ENCODE results near the gene LRRC4C.

DNA sequence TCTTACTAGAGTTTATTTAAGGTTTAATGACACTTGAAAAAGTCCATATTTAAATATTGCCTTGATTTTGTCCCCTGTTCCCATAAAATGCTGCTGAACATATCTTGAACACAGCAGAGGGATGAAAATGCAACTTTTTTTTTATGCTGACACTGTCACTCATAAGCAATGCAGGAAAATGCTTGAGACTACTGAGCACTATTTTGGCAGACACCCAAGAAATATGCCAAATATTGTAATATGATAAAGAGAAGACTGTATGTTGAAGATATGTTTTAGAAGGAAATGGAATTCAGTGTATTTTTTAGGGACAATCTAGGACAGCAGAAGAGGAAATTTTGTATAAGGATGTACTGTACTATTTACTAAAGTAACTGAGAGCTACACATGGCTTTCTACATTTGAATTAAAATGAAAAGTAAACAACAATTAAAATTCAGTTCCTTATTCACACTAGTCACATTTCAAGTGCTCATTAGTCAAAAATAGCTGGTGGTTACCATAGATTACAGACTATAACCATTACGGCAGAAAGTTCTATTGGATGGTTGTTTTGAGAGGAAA is 58.6 kb downstream of the LRRC4C start:
- TF ChIP-seq, protein P1, sequence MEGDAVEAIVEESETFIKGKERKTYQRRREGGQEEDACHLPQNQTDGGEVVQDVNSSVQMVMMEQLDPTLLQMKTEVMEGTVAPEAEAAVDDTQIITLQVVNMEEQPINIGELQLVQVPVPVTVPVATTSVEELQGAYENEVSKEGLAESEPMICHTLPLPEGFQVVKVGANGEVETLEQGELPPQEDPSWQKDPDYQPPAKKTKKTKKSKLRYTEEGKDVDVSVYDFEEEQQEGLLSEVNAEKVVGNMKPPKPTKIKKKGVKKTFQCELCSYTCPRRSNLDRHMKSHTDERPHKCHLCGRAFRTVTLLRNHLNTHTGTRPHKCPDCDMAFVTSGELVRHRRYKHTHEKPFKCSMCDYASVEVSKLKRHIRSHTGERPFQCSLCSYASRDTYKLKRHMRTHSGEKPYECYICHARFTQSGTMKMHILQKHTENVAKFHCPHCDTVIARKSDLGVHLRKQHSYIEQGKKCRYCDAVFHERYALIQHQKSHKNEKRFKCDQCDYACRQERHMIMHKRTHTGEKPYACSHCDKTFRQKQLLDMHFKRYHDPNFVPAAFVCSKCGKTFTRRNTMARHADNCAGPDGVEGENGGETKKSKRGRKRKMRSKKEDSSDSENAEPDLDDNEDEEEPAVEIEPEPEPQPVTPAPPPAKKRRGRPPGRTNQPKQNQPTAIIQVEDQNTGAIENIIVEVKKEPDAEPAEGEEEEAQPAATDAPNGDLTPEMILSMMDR (IDR thresholded peaks at IDR 0.05; ENCODE audit: low read depth, low read length, missing input control), result no peak
- no peak for TF ChIP-seq RAD21 (IDR thresholded peaks at IDR 0.05)
- TF ChIP-seq, protein P2, sequence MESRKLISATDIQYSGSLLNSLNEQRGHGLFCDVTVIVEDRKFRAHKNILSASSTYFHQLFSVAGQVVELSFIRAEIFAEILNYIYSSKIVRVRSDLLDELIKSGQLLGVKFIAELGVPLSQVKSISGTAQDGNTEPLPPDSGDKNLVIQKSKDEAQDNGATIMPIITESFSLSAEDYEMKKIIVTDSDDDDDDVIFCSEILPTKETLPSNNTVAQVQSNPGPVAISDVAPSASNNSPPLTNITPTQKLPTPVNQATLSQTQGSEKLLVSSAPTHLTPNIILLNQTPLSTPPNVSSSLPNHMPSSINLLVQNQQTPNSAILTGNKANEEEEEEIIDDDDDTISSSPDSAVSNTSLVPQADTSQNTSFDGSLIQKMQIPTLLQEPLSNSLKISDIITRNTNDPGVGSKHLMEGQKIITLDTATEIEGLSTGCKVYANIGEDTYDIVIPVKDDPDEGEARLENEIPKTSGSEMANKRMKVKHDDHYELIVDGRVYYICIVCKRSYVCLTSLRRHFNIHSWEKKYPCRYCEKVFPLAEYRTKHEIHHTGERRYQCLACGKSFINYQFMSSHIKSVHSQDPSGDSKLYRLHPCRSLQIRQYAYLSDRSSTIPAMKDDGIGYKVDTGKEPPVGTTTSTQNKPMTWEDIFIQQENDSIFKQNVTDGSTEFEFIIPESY (IDR thresholded peaks at IDR 0.05), result no peak
- no peak for TF ChIP-seq JUND (IDR thresholded peaks at IDR 0.05)
- TF ChIP-seq, protein P3, sequence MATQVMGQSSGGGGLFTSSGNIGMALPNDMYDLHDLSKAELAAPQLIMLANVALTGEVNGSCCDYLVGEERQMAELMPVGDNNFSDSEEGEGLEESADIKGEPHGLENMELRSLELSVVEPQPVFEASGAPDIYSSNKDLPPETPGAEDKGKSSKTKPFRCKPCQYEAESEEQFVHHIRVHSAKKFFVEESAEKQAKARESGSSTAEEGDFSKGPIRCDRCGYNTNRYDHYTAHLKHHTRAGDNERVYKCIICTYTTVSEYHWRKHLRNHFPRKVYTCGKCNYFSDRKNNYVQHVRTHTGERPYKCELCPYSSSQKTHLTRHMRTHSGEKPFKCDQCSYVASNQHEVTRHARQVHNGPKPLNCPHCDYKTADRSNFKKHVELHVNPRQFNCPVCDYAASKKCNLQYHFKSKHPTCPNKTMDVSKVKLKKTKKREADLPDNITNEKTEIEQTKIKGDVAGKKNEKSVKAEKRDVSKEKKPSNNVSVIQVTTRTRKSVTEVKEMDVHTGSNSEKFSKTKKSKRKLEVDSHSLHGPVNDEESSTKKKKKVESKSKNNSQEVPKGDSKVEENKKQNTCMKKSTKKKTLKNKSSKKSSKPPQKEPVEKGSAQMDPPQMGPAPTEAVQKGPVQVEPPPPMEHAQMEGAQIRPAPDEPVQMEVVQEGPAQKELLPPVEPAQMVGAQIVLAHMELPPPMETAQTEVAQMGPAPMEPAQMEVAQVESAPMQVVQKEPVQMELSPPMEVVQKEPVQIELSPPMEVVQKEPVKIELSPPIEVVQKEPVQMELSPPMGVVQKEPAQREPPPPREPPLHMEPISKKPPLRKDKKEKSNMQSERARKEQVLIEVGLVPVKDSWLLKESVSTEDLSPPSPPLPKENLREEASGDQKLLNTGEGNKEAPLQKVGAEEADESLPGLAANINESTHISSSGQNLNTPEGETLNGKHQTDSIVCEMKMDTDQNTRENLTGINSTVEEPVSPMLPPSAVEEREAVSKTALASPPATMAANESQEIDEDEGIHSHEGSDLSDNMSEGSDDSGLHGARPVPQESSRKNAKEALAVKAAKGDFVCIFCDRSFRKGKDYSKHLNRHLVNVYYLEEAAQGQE (IDR thresholded peaks at IDR 0.05), result no peak
- TF ChIP-seq YY1 (IDR thresholded peaks at IDR 0.05), result no peak
- TF ChIP-seq GABPA (IDR thresholded peaks at IDR 0.05 in 1 of 2, conservative IDR thresholded peaks at IDR 0.05 in 1 of 2), result no peak
- no peak for TF ChIP-seq SP1 (IDR thresholded peaks at IDR 0.05)
- TF ChIP-seq TAF1 (conservative IDR thresholded peaks at IDR 0.05), result no peak
- TF ChIP-seq FOXA1 (IDR thresholded peaks at IDR 0.05), result no peak
- TF ChIP-seq, protein P4, sequence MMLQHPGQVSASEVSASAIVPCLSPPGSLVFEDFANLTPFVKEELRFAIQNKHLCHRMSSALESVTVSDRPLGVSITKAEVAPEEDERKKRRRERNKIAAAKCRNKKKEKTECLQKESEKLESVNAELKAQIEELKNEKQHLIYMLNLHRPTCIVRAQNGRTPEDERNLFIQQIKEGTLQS (IDR thresholded peaks at IDR 0.05), result no peak

Measured in liver (tissue), 3 donors.